Neuronal stem cell (in vitro differentiated cells): ENCODE data around the gene TMEM135.

Experiments used
- DNase-seq: peaks from one replicate; pipeline ENCODE4 v3.0.0-alpha.2; 2013; ENCODE audit warnings: low spot score
- H2AFZ ChIP-seq: one replicate; pipeline ENCODE4 v1.6.1; 2013; ENCODE audit warnings: mild to moderate bottlenecking, low read length, inconsistent platforms
- H2AK5ac ChIP-seq: 2 replicates; pipeline ENCODE4 v1.6.1; 2013; ENCODE audit warnings: low read depth, mild to moderate bottlenecking, inconsistent platforms, low read length, moderate library complexity, mixed read lengths
- H2BK120ac ChIP-seq: 2 replicates; pipeline ENCODE4 v1.6.1; 2013; ENCODE audit warnings: low read depth, mild to moderate bottlenecking, inconsistent platforms, low read length, moderate library complexity, mixed read lengths
- H2BK12ac ChIP-seq: one replicate; pipeline ENCODE4 v1.6.1; 2013; ENCODE audit warnings: low read length, inconsistent platforms
- H2BK15ac ChIP-seq: 2 replicates; pipeline ENCODE4 v1.6.1; 2013; ENCODE audit warnings: mild to moderate bottlenecking, low read length, inconsistent platforms, mixed read lengths
- H2BK5ac ChIP-seq: one replicate; pipeline ENCODE4 v1.6.1; 2013; ENCODE audit warnings: inconsistent platforms, mild to moderate bottlenecking, low read length, moderate library complexity
- H3K14ac ChIP-seq: one replicate; pipeline ENCODE4 v1.6.1; 2013; ENCODE audit warnings: low read length, inconsistent platforms
- H3K18ac ChIP-seq: 2 replicates; pipeline ENCODE4 v1.6.1; 2013; ENCODE audit warnings: low read length, inconsistent platforms
- H3K23ac ChIP-seq: 2 replicates; pipeline ENCODE4 v1.6.1; 2013; ENCODE audit warnings: low read depth, mild to moderate bottlenecking, mixed read lengths, low read length, inconsistent platforms; ENCODE audit not compliant: poor library complexity
- H3K27ac ChIP-seq: replicated peaks from 3 replicates; pipeline ENCODE4 v1.5.1; 2013; ENCODE audit warnings: low read length, inconsistent platforms
- H3K27me3 ChIP-seq, 3 experiments: 2 replicates each; pipeline ENCODE4 v1.6.1; 2013; ENCODE audit warnings: low read length in 3 of 3, mild to moderate bottlenecking in 2 of 3, inconsistent platforms in 1 of 3, low read depth in 1 of 3, mixed read lengths in 1 of 3, moderate library complexity in 1 of 3; ENCODE audit not compliant: control insufficient read depth in 3 of 3, insufficient read depth in 3 of 3
- H3K36me3 ChIP-seq, 2 donors: replicated peaks in 1 of 2; 2 replicates each; pipeline ENCODE4 v1.6.1; 2013; ENCODE audit warnings: low read length in 2 of 2; ENCODE audit not compliant: control insufficient read depth in 2 of 2, insufficient read depth in 2 of 2
- H3K4ac ChIP-seq: 2 replicates; pipeline ENCODE4 v1.6.1; 2013; ENCODE audit warnings: inconsistent platforms, mild to moderate bottlenecking, low read length, moderate library complexity
- H3K4me1 ChIP-seq, 2 donors: 1 replicate in 1 of 2; 2 replicates in 1 of 2; pipeline ENCODE4 v1.6.1; 2013; ENCODE audit warnings: low read length in 2 of 2, low read depth in 1 of 2; ENCODE audit not compliant: control insufficient read depth in 2 of 2, insufficient read depth in 1 of 2
- H3K4me2 ChIP-seq: one replicate; pipeline ENCODE4 v1.6.1; 2013; ENCODE audit warnings: mild to moderate bottlenecking, low read length, inconsistent platforms; ENCODE audit not compliant: insufficient read depth, poor library complexity, severe bottlenecking
- H3K4me3 ChIP-seq, 2 donors: 2 replicates each; pipeline ENCODE4 v1.5.1; 2013; ENCODE audit warnings: low read length in 2 of 2, mild to moderate bottlenecking in 2 of 2, inconsistent platforms in 1 of 2, moderate library complexity in 1 of 2
- H3K79me1 ChIP-seq: one replicate; pipeline ENCODE4 v1.6.1; 2013; ENCODE audit warnings: low read depth, mild to moderate bottlenecking, inconsistent platforms, low read length, moderate library complexity
- H3K9ac ChIP-seq: one replicate; pipeline ENCODE4 v1.6.1; 2013; ENCODE audit warnings: mild to moderate bottlenecking, low read depth, low read length, inconsistent platforms; ENCODE audit not compliant: poor library complexity
- H3K9me3 ChIP-seq, 2 donors: replicated peaks in 1 of 2; 2 replicates each; pipeline versions ENCODE3 to v1.6.1; 2013; ENCODE audit warnings: low read length in 2 of 2, mild to moderate bottlenecking in 2 of 2, inconsistent platforms in 1 of 2, low read depth in 1 of 2, mixed read lengths in 1 of 2, moderate library complexity in 1 of 2; ENCODE audit not compliant: control insufficient read depth in 2 of 2, insufficient read depth in 1 of 2
- H4K8ac ChIP-seq: one replicate; pipeline ENCODE4 v1.6.1; 2013; ENCODE audit warnings: low read depth, mild to moderate bottlenecking, inconsistent platforms, low read length, moderate library complexity
- H4K91ac ChIP-seq: one replicate; pipeline ENCODE4 v1.6.1; 2013; ENCODE audit warnings: low read length, low read depth, mild to moderate bottlenecking, inconsistent platforms; ENCODE audit not compliant: poor library complexity
- WGBS, 2 donors: extraction: QIAGEN DNeasy Blood & Tissue Kit; methylation state at CpG; one replicate each; pipeline ENCODE4 v1.1.7; 2013; ENCODE audit warnings: missing lambda C conversion rate in 2 of 2, mixed read lengths in 1 of 2; ENCODE audit not compliant: insufficient read length in 2 of 2, insufficient replicate concordance in 1 of 2; ENCODE audit errors: extremely low coverage in 2 of 2; 5-methylcytosine and 5-hydroxymethylcytosine counted together

Gene TMEM135

DNA sequence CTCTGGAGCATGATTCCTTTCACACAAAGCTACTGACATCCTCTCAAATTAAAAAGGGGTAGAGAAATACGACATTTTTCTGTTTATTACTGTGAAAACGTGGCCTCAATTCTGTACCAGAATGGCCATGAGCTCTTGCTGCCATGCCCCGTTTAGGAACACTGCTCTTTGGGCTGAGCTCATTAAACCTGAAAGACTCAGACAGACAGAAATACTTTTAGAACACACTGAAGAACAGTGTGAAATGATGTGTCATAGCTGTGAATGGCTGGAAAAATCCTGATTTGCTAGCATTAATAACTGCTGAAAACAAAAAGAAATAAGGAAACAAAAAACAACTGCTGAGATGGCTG is 32.2 kb upstream of the TMEM135 start:
- no peak overlapping the region for H3K18ac ChIP-seq
- H4K8ac ChIP-seq: no peak overlapping the region
- no peaks in the 10 kb centered on the region for H3K27me3 ChIP-seq
- no peak overlapping the region for H2AFZ ChIP-seq
- H3K9me3 ChIP-seq: no peaks in the 10 kb centered on the region
- H2BK5ac ChIP-seq: no peak overlapping the region
- H2BK12ac ChIP-seq: no peak overlapping the region
- no peak overlapping the region for H3K4me3 ChIP-seq
- no peak overlapping the region for H3K23ac ChIP-seq
- WGBS, 2 donors: no CpG with 5 or more reads among the region's 3 CpGs
- H3K27ac ChIP-seq: no peak overlapping the region
- DNase-seq: no peak
- H2BK15ac ChIP-seq: no peak overlapping the region
- no peak overlapping the region for H3K4ac ChIP-seq
- no peak overlapping the region for H2BK120ac ChIP-seq
- H3K79me1 ChIP-seq: no peaks in the 10 kb centered on the region
- H3K4me2 ChIP-seq: no peak overlapping the region
- no peak overlapping the region for H3K9ac ChIP-seq
- H3K4me1 ChIP-seq: no peaks in the 10 kb centered on the region
- no peak overlapping the region for H2AK5ac ChIP-seq
- H3K14ac ChIP-seq: no peak overlapping the region
- no peak overlapping the region for H4K91ac ChIP-seq
- H3K36me3 ChIP-seq: no peaks in the 10 kb centered on the region

DNA sequence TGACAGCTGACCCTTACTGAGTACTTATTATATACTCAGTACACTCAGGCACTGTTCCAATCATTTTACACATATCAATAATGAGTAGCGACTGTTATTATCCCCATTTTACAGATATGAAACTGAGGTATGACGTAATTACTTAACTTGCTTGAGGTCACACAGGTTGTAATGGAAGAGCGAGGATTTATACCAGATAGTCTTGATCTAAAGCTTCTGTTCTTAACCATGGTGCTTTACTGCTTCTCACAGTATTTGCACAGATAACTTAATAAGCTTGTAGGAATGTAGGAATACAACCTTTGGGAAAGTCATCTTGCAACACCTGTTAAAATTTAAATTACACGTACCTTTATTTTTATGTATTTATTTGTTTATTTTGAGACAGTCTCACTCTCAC is 31.7 kb upstream of the TMEM135 start:
- no CpG with 5 or more reads among the region's 4 CpGs for WGBS, 2 donors
- Histone ChIP-seq H3K4me3 (no peak overlapping the region), H4K8ac (no peak overlapping the region), H3K79me1 (no peaks in the 10 kb centered on the region), H3K27me3 (no peaks in the 10 kb centered on the region), H3K18ac (no peak overlapping the region), H3K14ac (no peak overlapping the region), H3K9me3 (no peaks in the 10 kb centered on the region), H3K36me3 (no peaks in the 10 kb centered on the region), H3K4ac (no peak overlapping the region), H4K91ac (no peak overlapping the region), H3K9ac (no peak overlapping the region), H3K27ac (no peak overlapping the region), H3K23ac (no peak overlapping the region), H2BK15ac (no peak overlapping the region), H2BK12ac (no peak overlapping the region), H3K4me1 (no peaks in the 10 kb centered on the region), H2AK5ac (no peak overlapping the region), H2BK120ac (no peak overlapping the region), H2BK5ac (no peak overlapping the region), H3K4me2 (no peak overlapping the region), H2AFZ (no peak overlapping the region)
- no peak for DNase-seq

GRCh38 chr11:87007963-87008362 is 29.8 kb upstream of the TMEM135 start:
- H3K27ac ChIP-seq: no peak overlapping the region
- H2BK5ac ChIP-seq: no peak overlapping the region
- no peak overlapping the region for H2BK15ac ChIP-seq
- no peak overlapping the region for H2AFZ ChIP-seq
- no peak overlapping the region for H2AK5ac ChIP-seq
- H3K4me3 ChIP-seq: no peak overlapping the region
- no peaks in the 10 kb centered on the region for H3K27me3 ChIP-seq
- no peaks in the 10 kb centered on the region for H3K4me1 ChIP-seq
- no peak overlapping the region for H2BK12ac ChIP-seq
- no peak overlapping the region for H3K4me2 ChIP-seq
- no peak overlapping the region for H4K91ac ChIP-seq
- H4K8ac ChIP-seq: no peak overlapping the region
- no peak overlapping the region for H3K23ac ChIP-seq
- WGBS, 2 donors: no CpG with 5 or more reads among the region's 1 CpG
- no peaks in the 10 kb centered on the region for H3K79me1 ChIP-seq
- DNase-seq: no peak
- H3K4ac ChIP-seq: no peak overlapping the region
- H3K9me3 ChIP-seq: no peaks in the 10 kb centered on the region
- H3K36me3 ChIP-seq: no peaks in the 10 kb centered on the region
- H2BK120ac ChIP-seq: no peak overlapping the region
- no peak overlapping the region for H3K14ac ChIP-seq
- H3K9ac ChIP-seq: no peak overlapping the region
- no peak overlapping the region for H3K18ac ChIP-seq

GRCh38 chr11:87012089-87012488 is 25.6 kb upstream of the TMEM135 start:
- Histone ChIP-seq H3K18ac (no peak overlapping the region), H3K9me3 (no peaks in the 10 kb centered on the region), H2BK15ac (no peak overlapping the region), H3K4me1 (peaks cover 0 to 2% of the 10 kb centered on the region in 2 donors), H3K4ac (no peak overlapping the region), H4K8ac (no peak overlapping the region), H3K27me3 (peaks cover 0 to 9% (median 0%) of the 10 kb centered on the region in 3 experiments), H3K36me3 (no peaks in the 10 kb centered on the region), H2AK5ac (no peak overlapping the region), H3K23ac (no peak overlapping the region), H2BK120ac (no peak overlapping the region), H3K14ac (no peak overlapping the region), H2BK5ac (no peak overlapping the region), H3K4me2 (no peak overlapping the region), H3K9ac (no peak overlapping the region), H3K79me1 (no peaks in the 10 kb centered on the region), H2AFZ (no peak overlapping the region), H2BK12ac (no peak overlapping the region), H3K4me3 (no peak overlapping the region), H4K91ac (no peak overlapping the region), H3K27ac (no peak overlapping the region)
- WGBS, 2 donors: no CpG with 5 or more reads among the region's 1 CpG
- no peak for DNase-seq
